H9 (cell line): Measurements from ENCODE around the gene FAM184A. TPM values are rescaled to one million over a fixed set of nuclear protein-coding genes. Genes with fewer than 3 reads are reported as not detected.

Experiments
- DNase-seq: peaks from one replicate; pipeline ENCODE4 v3.0.0-alpha.2; 2017
- H2AFZ ChIP-seq: one replicate; pipeline ENCODE4 v1.6.1; 2013; ENCODE audit warnings: mild to moderate bottlenecking, low read length, control low read depth, moderate library complexity
- H2AK5ac ChIP-seq: 2 replicates; pipeline ENCODE4 v1.6.1; 2013; ENCODE audit warnings: low read length, control low read depth, mixed read lengths; ENCODE audit not compliant: insufficient read length
- H2BK120ac ChIP-seq: one replicate; pipeline ENCODE4 v1.6.1; 2013; ENCODE audit warnings: low read depth, mild to moderate bottlenecking, low read length, control low read depth, inconsistent platforms; ENCODE audit not compliant: poor library complexity, severe bottlenecking
- H2BK12ac ChIP-seq: 2 replicates; pipeline ENCODE4 v1.6.1; 2013; ENCODE audit warnings: low read length, control low read depth, mixed read lengths, low read depth; ENCODE audit not compliant: insufficient read length
- H2BK15ac ChIP-seq: 2 replicates; pipeline ENCODE4 v1.6.1; 2013; ENCODE audit warnings: low read depth, low read length, control low read depth
- H2BK20ac ChIP-seq: one replicate; pipeline ENCODE4 v1.6.1; 2013; ENCODE audit warnings: low read depth, mild to moderate bottlenecking, low read length, control low read depth, inconsistent platforms; ENCODE audit not compliant: poor library complexity, severe bottlenecking
- H2BK5ac ChIP-seq: 2 replicates; pipeline ENCODE4 v1.6.1; 2013; ENCODE audit warnings: low read length, control low read depth, mixed read lengths; ENCODE audit not compliant: insufficient read length
- H3K14ac ChIP-seq: 2 replicates; pipeline ENCODE4 v1.6.1; 2013; ENCODE audit warnings: low read length, control low read depth; ENCODE audit not compliant: insufficient read depth
- H3K18ac ChIP-seq: 2 replicates; pipeline ENCODE4 v1.6.1; 2013; ENCODE audit warnings: low read depth, mild to moderate bottlenecking, mixed read lengths, low read length, control low read depth; ENCODE audit not compliant: insufficient read length
- H3K23ac ChIP-seq: 2 replicates; pipeline ENCODE4 v1.6.1; 2013; ENCODE audit warnings: low read length, control low read depth, mixed read lengths, low read depth; ENCODE audit not compliant: insufficient read length
- H3K23me2 ChIP-seq: 2 replicates; pipeline ENCODE4 v1.6.1; 2013; ENCODE audit warnings: low read depth, mild to moderate bottlenecking, mixed read lengths, low read length, control low read depth; ENCODE audit not compliant: insufficient read length, poor library complexity, severe bottlenecking
- H3K27ac ChIP-seq: 2 replicates; pipeline ENCODE4 v1.5.1; 2013; ENCODE audit warnings: low read length, control low read depth, mixed read lengths, low read depth; ENCODE audit not compliant: insufficient read length
- H3K27me3 ChIP-seq: 2 replicates; pipeline ENCODE4 v1.6.1; 2013; ENCODE audit warnings: low read length, control low read depth, inconsistent platforms; ENCODE audit not compliant: insufficient read depth
- H3K4ac ChIP-seq: 2 replicates; pipeline ENCODE4 v1.6.1; 2013; ENCODE audit warnings: low read depth, mild to moderate bottlenecking, control low read depth, inconsistent platforms, low read length, moderate library complexity
- H3K4me1 ChIP-seq: 2 replicates; pipeline ENCODE4 v1.6.1; 2013; ENCODE audit warnings: low read length, control low read depth, inconsistent platforms; ENCODE audit not compliant: insufficient read depth
- H3K4me2 ChIP-seq: 2 replicates; pipeline ENCODE4 v1.6.1; 2013; ENCODE audit warnings: low read length, control low read depth, mixed read lengths; ENCODE audit not compliant: insufficient read length, insufficient read depth
- H3K56ac ChIP-seq: 2 replicates; pipeline ENCODE4 v1.6.1; 2013; ENCODE audit warnings: low read depth, mild to moderate bottlenecking, mixed read lengths, low read length, control low read depth; ENCODE audit not compliant: insufficient read length
- H3K79me1 ChIP-seq: 2 replicates; pipeline ENCODE4 v1.6.1; 2013; ENCODE audit warnings: low read depth, mild to moderate bottlenecking, moderate library complexity, low read length, control low read depth, inconsistent platforms; ENCODE audit not compliant: insufficient read depth, poor library complexity, severe bottlenecking
- H3K79me2 ChIP-seq: 2 replicates; pipeline ENCODE4 v1.6.1; 2013; ENCODE audit warnings: low read length, control low read depth, inconsistent platforms; ENCODE audit not compliant: insufficient read depth
- H3K9ac ChIP-seq: 2 replicates; pipeline ENCODE4 v1.6.1; 2013; ENCODE audit warnings: low read length, control low read depth, mixed read lengths; ENCODE audit not compliant: insufficient read length; ENCODE audit errors: extremely low read depth
- H3K9me3 ChIP-seq: one replicate; pipeline ENCODE4 v1.6.1; 2013; ENCODE audit warnings: low read depth, low read length, inconsistent platforms; ENCODE audit not compliant: control insufficient read depth
- H3T11ph ChIP-seq: one replicate; pipeline ENCODE4 v1.6.1; 2013; ENCODE audit warnings: mild to moderate bottlenecking, low read length, control low read depth, inconsistent platforms
- H4K20me1 ChIP-seq: one replicate; pipeline ENCODE4 v1.6.1; 2013; ENCODE audit not compliant: control insufficient read depth, insufficient read length, insufficient read depth
- H4K5ac ChIP-seq: 2 replicates; pipeline ENCODE4 v1.6.1; 2013; ENCODE audit warnings: low read depth, mild to moderate bottlenecking, mixed read lengths, low read length, control low read depth; ENCODE audit not compliant: insufficient read length
- H4K8ac ChIP-seq: replicated peaks from 2 replicates; pipeline ENCODE4 v1.6.1; 2013; ENCODE audit warnings: low read length, control low read depth, mixed read lengths, low read depth; ENCODE audit not compliant: insufficient read length
- H4K91ac ChIP-seq: 2 replicates; pipeline ENCODE4 v1.6.1; 2013; ENCODE audit warnings: low read depth, mild to moderate bottlenecking, moderate library complexity, mixed read lengths, low read length, control low read depth; ENCODE audit not compliant: insufficient read length
- H3K27ac Mint-ChIP-seq, 3 experiments: 2 replicates in 2 of 3; 3 replicates in 1 of 3; pipeline ENCODE4 v1.8.0; 2020 to 2021; ENCODE audit warnings: mixed read lengths in 3 of 3, mild to moderate bottlenecking in 1 of 3, moderate library complexity in 1 of 3
- H3K27me3 Mint-ChIP-seq: 2 replicates; pipeline ENCODE4 v1.8.0; 2021; ENCODE audit warnings: low read depth, mild to moderate bottlenecking, moderate library complexity, mixed read lengths
- H3K36me3 Mint-ChIP-seq, 3 experiments: 2 replicates in 2 of 3; 3 replicates in 1 of 3; pipeline ENCODE4 v1.8.0; 2020 to 2021; ENCODE audit warnings: low read depth in 3 of 3, mixed read lengths in 3 of 3; ENCODE audit not compliant: insufficient read depth in 1 of 3
- H3K4me1 Mint-ChIP-seq, 2 experiments: 2 replicates each; pipeline ENCODE4 v1.8.0; 2020; ENCODE audit warnings: mixed read lengths in 2 of 2
- H3K4me3 Mint-ChIP-seq, 2 experiments: 2 replicates in 1 of 2; 3 replicates in 1 of 2; pipeline ENCODE4 v1.8.0; 2020 to 2021; ENCODE audit warnings: mild to moderate bottlenecking in 2 of 2, mixed read lengths in 2 of 2, moderate library complexity in 1 of 2
- H3K9me3 Mint-ChIP-seq, 2 experiments: 2 replicates in 1 of 2; 3 replicates in 1 of 2; pipeline ENCODE4 v1.8.0; 2020; ENCODE audit warnings: mild to moderate bottlenecking in 2 of 2, mixed read lengths in 2 of 2, moderate library complexity in 1 of 2
- CTCF ChIP-seq: fragments of 200-600 bp; sonication (generic); conservative IDR thresholded peaks from 3 replicates; pipeline ENCODE4 v1.8.0; 2021; ENCODE audit warnings: antibody characterized with exemption, mild to moderate bottlenecking
- WGBS: extraction: QIAGEN DNeasy Blood & Tissue Kit; methylation state at CpG from one replicate; pipeline ENCODE4 v1.1.7; 2013; ENCODE audit warnings: missing lambda C conversion rate, low lambda C conversion rate, mixed read lengths; ENCODE audit not compliant: insufficient read length; ENCODE audit errors: extremely low coverage; 5-methylcytosine and 5-hydroxymethylcytosine counted together
- total RNA-seq: library from RNA; stranded (reverse); gene quantifications from 2 replicates; pipeline ENCODE4 v1.2.1, GENCODE V29; 2021

FAM184A gene
- total RNA-seq, 1 experiment from 2014 or later: 11.4 TPM

- H3K23me2 ChIP-seq: peaks cover 8% of the 10 kb centered on the region
- H2BK20ac ChIP-seq: no peak overlapping the region
- H4K20me1 ChIP-seq: no peaks in the 10 kb centered on the region
- no peak overlapping the region for H2BK5ac ChIP-seq
- H2BK12ac ChIP-seq: no peak overlapping the region
- no CpG with 5 or more reads among the region's 2 CpGs for WGBS
- H3K4ac ChIP-seq: no peak overlapping the region
- H3K9me3 ChIP-seq: no peaks in the 10 kb centered on the region
- no peak overlapping the region for H4K91ac ChIP-seq
- Mint-ChIP-seq H3K27me3 (peaks cover 20% of the 10 kb centered on the region), H3K36me3 (peaks cover 0 to 2% (median 0%) of the 10 kb centered on the region in 3 experiments; a peak in 2 of 7 replicates), H3K27ac (no peak overlapping the region), H3K9me3 (no peaks in the 10 kb centered on the region), H3K4me1 (peaks cover 31 to 32% of the 10 kb centered on the region in 2 experiments), H3K4me3 (no peak overlapping the region)
- no peak overlapping the region for H3K56ac ChIP-seq
- DNase-seq: no peak
- no peak overlapping the region for H2AFZ ChIP-seq
- H3K27ac ChIP-seq: no peak overlapping the region
- H3K23ac ChIP-seq: no peak overlapping the region
- no peak overlapping the region for H2BK15ac ChIP-seq
- H3K4me1 ChIP-seq: no peaks in the 10 kb centered on the region
- no peak overlapping the region for H3K14ac ChIP-seq
- no peaks in the 10 kb centered on the region for H3K79me1 ChIP-seq
- H3K79me2 ChIP-seq: no peaks in the 10 kb centered on the region
- H3K27me3 ChIP-seq: no peaks in the 10 kb centered on the region; the same call in 1 of the 2 replicates
- no peak overlapping the region for H3K18ac ChIP-seq
- TF ChIP-seq CTCF: no peak
- H3K9ac ChIP-seq: no peak overlapping the region
- no peak overlapping the region for H2AK5ac ChIP-seq
- H3K4me2 ChIP-seq: no peak overlapping the region
- no peak overlapping the region for H3T11ph ChIP-seq
- H2BK120ac ChIP-seq: no peak overlapping the region
- no peak overlapping the region for H4K8ac ChIP-seq
- H4K5ac ChIP-seq: no peak overlapping the region
Observed at GRCh38 chr6:119075200-119075981, 3.1 kb downstream of the FAM184A start.
